Measurements from ENCODE around the gene TRIM38.

Gene TRIM38

GRCh38 chr6:26026833-26027490 is 64.4 kb downstream of the TRIM38 start (continued):
- TF ChIP-seq ZNF513 (tag by site-specific recombination; IDR thresholded peaks at IDR 0.05) (no peak), OSR2 (tag by site-specific recombination; IDR thresholded peaks at IDR 0.05) (no peak), ZNF391 (tag by site-specific recombination; IDR thresholded peaks at IDR 0.05; ENCODE audit: borderline replicate concordance, low read depth) (peak; percentile 88; the same call in 1 of the 2 replicates), KLF10 (tag by site-specific recombination; IDR thresholded peaks at IDR 0.05) (peak; percentile 68), ZBTB48 (tag by site-specific recombination; IDR thresholded peaks at IDR 0.05) (0 out of 2 replicates have a peak, but pooled peaks have one; percentile 47), ZNF146 (tag by site-specific recombination; IDR thresholded peaks at IDR 0.05) (peak; percentile 61), ZNF157 (tag by site-specific recombination; IDR thresholded peaks at IDR 0.05) (no peak), YY1 (tag by site-specific recombination; IDR thresholded peaks at IDR 0.05) (peak; percentile 52), TSHZ1 (tag by site-specific recombination; IDR thresholded peaks at IDR 0.05; ENCODE audit: borderline replicate concordance) (peak; percentile 87), ZNF221 (tag by site-specific recombination; IDR thresholded peaks at IDR 0.05; ENCODE audit: borderline replicate concordance) (no peak; the same call in 1 of the 2 replicates), ZFHX2 (tag by site-specific recombination; conservative IDR thresholded peaks at IDR 0.05) (peak; percentile 18; the same call in 1 of the 2 replicates), ZBTB17 (tag by site-specific recombination; IDR thresholded peaks at IDR 0.05) (peak; percentile 81), BCL11A (tag by site-specific recombination; IDR thresholded peaks at IDR 0.05; ENCODE audit: low read depth) (no peak), ZNF211 (tag by site-specific recombination; IDR thresholded peaks at IDR 0.05; ENCODE audit: low read depth) (no peak), ZNF660 (tag by site-specific recombination; IDR thresholded peaks at IDR 0.05) (peak; percentile 94), IKZF3 (tag by site-specific recombination; IDR thresholded peaks at IDR 0.05) (peak; percentile 85), ZNF76 (tag by site-specific recombination; IDR thresholded peaks at IDR 0.05; ENCODE audit: borderline replicate concordance, low read depth) (peak; percentile 61; the same call in 1 of the 2 replicates), ZNF677 (tag by site-specific recombination; IDR thresholded peaks at IDR 0.05) (no peak), ZNF10 (tag by site-specific recombination; IDR thresholded peaks at IDR 0.05) (peak; percentile 48; the same call in 1 of the 2 replicates), ZNF202 (tag by site-specific recombination; IDR thresholded peaks at IDR 0.05; ENCODE audit: borderline replicate concordance) (no peak), SP2 (tag by site-specific recombination; IDR thresholded peaks at IDR 0.05) (peak; percentile 86), ZNF785 (tag by site-specific recombination; IDR thresholded peaks at IDR 0.05) (no peak), GLI2 (tag by site-specific recombination; IDR thresholded peaks at IDR 0.05; ENCODE audit: borderline replicate concordance, low read depth) (no peak), ZNF777 (tag by site-specific recombination; IDR thresholded peaks at IDR 0.05; ENCODE audit: borderline replicate concordance) (no peak), ZNF558 (tag by site-specific recombination; IDR thresholded peaks at IDR 0.05) (0 out of 2 replicates have a peak, but pooled peaks have one; percentile 26), KLF8 (tag by site-specific recombination; IDR thresholded peaks at IDR 0.05) (peak; percentile 87)
- TF ChIP-seq, protein P1, sequence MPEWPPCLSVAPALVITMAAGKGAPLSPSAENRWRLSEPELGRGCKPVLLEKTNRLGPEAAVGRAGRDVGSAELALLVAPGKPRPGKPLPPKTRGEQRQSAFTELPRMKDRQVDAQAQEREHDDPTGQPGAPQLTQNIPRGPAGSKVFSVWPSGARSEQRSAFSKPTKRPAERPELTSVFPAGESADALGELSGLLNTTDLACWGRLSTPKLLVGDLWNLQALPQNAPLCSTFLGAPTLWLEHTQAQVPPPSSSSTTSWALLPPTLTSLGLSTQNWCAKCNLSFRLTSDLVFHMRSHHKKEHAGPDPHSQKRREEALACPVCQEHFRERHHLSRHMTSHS (tag by site-specific recombination; IDR thresholded peaks at IDR 0.05), result no peak
- TF ChIP-seq, protein P2, sequence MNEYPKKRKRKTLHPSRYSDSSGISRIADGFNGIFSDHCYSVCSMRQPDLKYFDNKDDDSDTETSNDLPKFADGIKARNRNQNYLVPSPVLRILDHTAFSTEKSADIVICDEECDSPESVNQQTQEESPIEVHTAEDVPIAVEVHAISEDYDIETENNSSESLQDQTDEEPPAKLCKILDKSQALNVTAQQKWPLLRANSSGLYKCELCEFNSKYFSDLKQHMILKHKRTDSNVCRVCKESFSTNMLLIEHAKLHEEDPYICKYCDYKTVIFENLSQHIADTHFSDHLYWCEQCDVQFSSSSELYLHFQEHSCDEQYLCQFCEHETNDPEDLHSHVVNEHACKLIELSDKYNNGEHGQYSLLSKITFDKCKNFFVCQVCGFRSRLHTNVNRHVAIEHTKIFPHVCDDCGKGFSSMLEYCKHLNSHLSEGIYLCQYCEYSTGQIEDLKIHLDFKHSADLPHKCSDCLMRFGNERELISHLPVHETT (tag by site-specific recombination; IDR thresholded peaks at IDR 0.05), result peak; percentile 89
- TF ChIP-seq, protein P3, sequence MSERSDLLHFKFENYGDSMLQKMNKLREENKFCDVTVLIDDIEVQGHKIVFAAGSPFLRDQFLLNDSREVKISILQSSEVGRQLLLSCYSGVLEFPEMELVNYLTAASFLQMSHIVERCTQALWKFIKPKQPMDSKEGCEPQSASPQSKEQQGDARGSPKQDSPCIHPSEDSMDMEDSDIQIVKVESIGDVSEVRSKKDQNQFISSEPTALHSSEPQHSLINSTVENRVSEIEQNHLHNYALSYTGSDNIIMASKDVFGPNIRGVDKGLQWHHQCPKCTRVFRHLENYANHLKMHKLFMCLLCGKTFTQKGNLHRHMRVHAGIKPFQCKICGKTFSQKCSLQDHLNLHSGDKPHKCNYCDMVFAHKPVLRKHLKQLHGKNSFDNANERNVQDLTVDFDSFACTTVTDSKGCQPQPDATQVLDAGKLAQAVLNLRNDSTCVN (tag by site-specific recombination; optimal IDR thresholded peaks at IDR 0.05), result peak; percentile 77
- TF ChIP-seq, protein P4, sequence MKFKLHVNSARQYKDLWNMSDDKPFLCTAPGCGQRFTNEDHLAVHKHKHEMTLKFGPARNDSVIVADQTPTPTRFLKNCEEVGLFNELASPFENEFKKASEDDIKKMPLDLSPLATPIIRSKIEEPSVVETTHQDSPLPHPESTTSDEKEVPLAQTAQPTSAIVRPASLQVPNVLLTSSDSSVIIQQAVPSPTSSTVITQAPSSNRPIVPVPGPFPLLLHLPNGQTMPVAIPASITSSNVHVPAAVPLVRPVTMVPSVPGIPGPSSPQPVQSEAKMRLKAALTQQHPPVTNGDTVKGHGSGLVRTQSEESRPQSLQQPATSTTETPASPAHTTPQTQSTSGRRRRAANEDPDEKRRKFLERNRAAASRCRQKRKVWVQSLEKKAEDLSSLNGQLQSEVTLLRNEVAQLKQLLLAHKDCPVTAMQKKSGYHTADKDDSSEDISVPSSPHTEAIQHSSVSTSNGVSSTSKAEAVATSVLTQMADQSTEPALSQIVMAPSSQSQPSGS (tag by site-specific recombination; IDR thresholded peaks at IDR 0.05; ENCODE audit: low read depth), result no peak
